Skeletal muscle tissue (tissue), 4 donors: Measurements from ENCODE around the gene OR4M2. TPM values are rescaled to one million over a fixed set of nuclear protein-coding genes. Genes with fewer than 3 reads are reported as not detected.
"Not testable (repeated sequence)": the region's sequence is repeated elsewhere in the genome, so short reads cannot be mapped to it uniquely, and the experiment has no call there.

ENCODE experiments used
- H3K27ac ChIP-seq: one replicate; pipeline ENCODE4 v1.7.0; 2013; ENCODE audit warnings: mild to moderate bottlenecking, low read depth, low read length, inconsistent platforms
- H3K27me3 ChIP-seq, 3 donors: one replicate each; pipeline ENCODE4 v1.7.0; 2013; ENCODE audit warnings: low read length in 3 of 3; ENCODE audit not compliant: control insufficient read depth in 3 of 3, insufficient read depth in 3 of 3
- H3K36me3 ChIP-seq, 3 donors: one replicate each; pipeline ENCODE4 v1.7.0; 2013; ENCODE audit warnings: low read length in 3 of 3; ENCODE audit not compliant: control insufficient read depth in 3 of 3, insufficient read depth in 3 of 3
- H3K4me1 ChIP-seq, 3 donors: one replicate each; pipeline ENCODE4 v1.7.0; 2013; ENCODE audit warnings: low read length in 3 of 3, mild to moderate bottlenecking in 3 of 3; ENCODE audit not compliant: control insufficient read depth in 3 of 3, insufficient read depth in 3 of 3
- H3K4me3 ChIP-seq, 3 donors: one replicate each; pipeline ENCODE4 v1.7.0; 2013; ENCODE audit warnings: low read length in 3 of 3
- H3K9ac ChIP-seq, 3 donors: one replicate each; pipeline ENCODE4 v1.7.0; 2013; ENCODE audit warnings: low read length in 3 of 3, mild to moderate bottlenecking in 3 of 3, moderate library complexity in 2 of 3, low read depth in 1 of 3
- H3K9me3 ChIP-seq, 3 donors: one replicate each; pipeline ENCODE4 v1.7.0; 2013; ENCODE audit warnings: low read length in 3 of 3; ENCODE audit not compliant: control insufficient read depth in 3 of 3
- total RNA-seq: library from RNA; depleted of rRNA; stranded (reverse); fragments of >200 nt; gene quantifications from one replicate; pipeline ENCODE4 v1.2.3, GENCODE V29; 2014
- donor health status: Osteomylitis.

Gene OR4M2
- not detected for total RNA-seq

GRCh38 chr15:22080227-22080626 is at the start of gene OR4M2:
TSS of gene OR4M2 (plus strand) at chr15:22080527. CDS start at chr15:22080625, 98 bp downstream.
- H3K4me3 ChIP-seq, H3K9ac ChIP-seq, H3K36me3 ChIP-seq, H3K27ac ChIP-seq, H3K9me3 ChIP-seq, H3K27me3 ChIP-seq, H3K4me1 ChIP-seq: not testable (repeated sequence)

- H3K36me3 ChIP-seq, H3K9me3 ChIP-seq, H3K27me3 ChIP-seq, H3K9ac ChIP-seq, H3K4me1 ChIP-seq, H3K4me3 ChIP-seq, H3K27ac ChIP-seq: not testable (repeated sequence)
Measured at GRCh38 chr15:22069267-22069666, 11.1 kb upstream of the OR4M2 start.

- H3K27ac ChIP-seq, H3K36me3 ChIP-seq, H3K9ac ChIP-seq, H3K4me3 ChIP-seq, H3K4me1 ChIP-seq, H3K9me3 ChIP-seq, H3K27me3 ChIP-seq: not testable (repeated sequence)
Measured at GRCh38 chr15:22081386-22081785, 1.1 kb downstream of the OR4M2 start.

DNA sequence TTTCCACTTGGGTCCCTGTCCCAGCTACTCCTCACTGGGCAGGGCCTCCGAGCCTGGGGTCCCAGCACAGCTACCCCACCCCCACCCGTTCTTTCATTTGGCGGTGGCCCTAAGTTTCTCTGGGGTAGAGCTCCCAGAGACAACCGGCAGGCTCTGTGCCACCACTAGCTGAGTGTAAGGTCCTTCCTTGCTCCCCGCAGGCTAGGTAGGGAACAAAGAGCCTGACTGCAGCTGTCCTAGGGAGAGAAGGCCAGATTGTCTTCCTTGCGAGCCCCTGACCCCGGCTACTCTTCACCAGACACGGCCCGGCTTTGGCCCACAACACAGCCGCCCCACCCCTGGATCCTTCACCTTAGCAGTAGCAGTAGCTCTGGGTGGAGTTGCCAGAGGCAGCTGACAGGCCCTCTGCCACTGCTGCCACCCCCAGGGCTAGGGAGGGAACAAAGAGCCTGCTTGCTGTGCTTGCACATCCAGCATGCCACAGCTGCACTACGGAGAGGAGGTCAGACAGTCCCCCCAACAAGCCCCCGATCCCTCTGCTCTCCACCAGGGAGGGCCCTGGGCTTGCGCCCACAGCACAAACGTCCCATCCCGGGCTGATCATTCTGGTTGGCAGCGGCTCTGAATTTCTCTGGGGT is 18.4 kb downstream of the OR4M2 start:
- H3K27me3 ChIP-seq, H3K4me1 ChIP-seq, H3K9me3 ChIP-seq, H3K36me3 ChIP-seq, H3K27ac ChIP-seq, H3K4me3 ChIP-seq, H3K9ac ChIP-seq: not testable (repeated sequence)

- not testable (repeated sequence) for H3K4me1 ChIP-seq, H3K27ac ChIP-seq, H3K36me3 ChIP-seq, H3K9ac ChIP-seq, H3K9me3 ChIP-seq, H3K4me3 ChIP-seq, H3K27me3 ChIP-seq
Measured at GRCh38 chr15:22099289-22099891, 19.1 kb downstream of the OR4M2 start.

DNA sequence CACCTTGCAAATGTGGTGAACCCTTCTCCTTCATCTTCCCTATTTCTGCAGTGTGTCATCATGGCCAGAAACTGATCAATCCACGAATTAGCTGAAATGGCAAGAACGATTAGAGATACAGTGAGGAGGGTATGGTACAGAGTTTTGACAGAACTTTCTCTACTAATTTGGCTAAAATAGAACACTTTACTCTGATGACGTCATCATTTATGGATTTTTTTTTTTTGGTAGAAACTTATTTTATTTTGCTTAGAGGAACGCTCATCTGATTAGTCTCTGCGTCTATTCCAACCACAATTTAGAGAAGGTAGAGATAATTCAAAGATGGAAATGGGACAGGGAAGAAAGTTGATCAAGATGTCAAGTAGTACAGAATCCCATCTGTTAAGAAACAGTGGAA is 41.7 kb downstream of the OR4M2 start:
- not testable (repeated sequence) for H3K27me3 ChIP-seq, H3K4me3 ChIP-seq, H3K36me3 ChIP-seq, H3K4me1 ChIP-seq, H3K9ac ChIP-seq, H3K27ac ChIP-seq, H3K9me3 ChIP-seq

Other genes with a start within 250 kb of the OR4M2 start
- gene POTEB, start 202.8 kb upstream of the OR4M2 start, total RNA-seq = not detected